ENCODE measurements around the gene HOXA7.

The HOXA7 gene

DNA sequence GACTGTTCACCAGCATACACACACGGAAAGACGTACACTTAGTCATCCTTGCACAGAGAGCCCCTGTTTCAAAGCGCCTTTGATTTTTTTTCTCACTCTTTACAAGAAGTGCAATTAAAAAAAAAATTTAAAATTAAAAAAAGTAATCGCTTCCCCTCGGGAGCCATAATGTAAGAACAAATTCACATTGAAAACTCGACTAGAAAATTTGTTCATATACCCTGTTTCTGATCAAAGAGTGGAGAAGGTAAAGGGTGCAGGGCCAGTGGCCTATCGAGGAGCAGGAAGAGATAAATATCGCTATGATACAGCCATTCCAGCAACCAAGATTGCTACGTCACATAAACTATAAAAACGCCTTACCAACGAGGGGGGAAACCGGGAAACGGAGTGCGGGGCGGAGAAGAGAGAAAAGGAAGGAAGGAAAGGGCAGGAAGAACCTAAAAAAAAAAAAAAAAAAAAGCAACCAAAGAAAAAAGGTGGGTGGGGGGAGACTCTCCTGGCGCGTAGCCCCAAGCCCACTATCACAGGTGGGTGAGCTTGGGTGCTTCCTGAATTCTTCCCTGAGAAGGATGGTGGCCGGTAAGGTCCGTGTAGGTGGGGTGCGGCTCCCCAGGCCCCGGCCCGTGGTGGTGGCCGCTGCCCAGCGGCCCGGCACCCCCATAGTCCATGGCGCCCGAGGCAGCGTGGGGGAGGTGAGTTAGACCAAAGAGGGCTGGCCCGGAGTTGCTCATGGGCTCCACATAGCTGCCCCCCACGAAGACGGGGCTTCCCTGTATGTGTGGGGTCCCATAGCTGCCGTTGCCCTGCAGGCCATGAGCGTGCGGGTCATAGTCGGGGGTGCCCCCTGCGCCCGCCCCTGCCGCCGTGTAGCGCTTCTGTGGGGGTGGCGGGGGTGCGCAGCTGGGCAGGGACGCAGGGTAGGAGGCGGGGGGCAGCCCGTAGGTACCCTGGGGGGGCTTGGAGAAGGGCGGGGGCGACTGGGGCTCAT is 48.8 kb downstream of the HOXA7 start:
- DNase-seq (ENCODE audit: low read depth in 2 of 2): no peak

GRCh38 chr7:27106901-27107240 is 49.6 kb downstream of the HOXA7 start:
- no peak for DNase-seq (ENCODE audit: low read depth in 2 of 2)

GRCh38 chr7:27106181-27106900 is 50.1 kb downstream of the HOXA7 start:
- no peak for DNase-seq (ENCODE audit: low read depth in 2 of 2)

- DNase-seq (ENCODE audit: low read depth in 2 of 2): no peak
Observed at GRCh38 chr7:27105301-27106031, 51.0 kb downstream of the HOXA7 start.

GRCh38 chr7:27104341-27105058 is 52.0 kb downstream of the HOXA7 start:
- no peak for DNase-seq (ENCODE audit: low read depth in 2 of 2)
